H1 (cell line): ENCODE measurements around the gene SPSB2. TPM values are rescaled to one million over a fixed set of nuclear protein-coding genes. Genes with fewer than 3 reads are reported as not detected.

Experiments
- CTCF ChIA-PET: fragments of 300-600 bp; sonication (Branson Sonifier 250); formaldehyde crosslinking; loops from one replicate; lab custom pipeline; 2021; ENCODE audit not compliant: partially characterized antibody; lab: Charles Lee
- POLR2A ChIA-PET: fragments of 300-600 bp; sonication (Branson Sonifier 250); formaldehyde crosslinking; loops from one replicate; lab custom pipeline; 2021; ENCODE audit warnings: inconsistent platforms; ENCODE audit not compliant: partially characterized antibody; lab: Charles Lee
- DNase-seq, 2 experiments: peaks; one replicate each; pipeline versions ENCODE4 v3.0.0 to v3.0.0-alpha.2; 2010 to 2022; ENCODE audit warnings: low spot score in 2 of 2, low read depth in 1 of 2, mixed read lengths in 1 of 2
- FAIRE-seq: peaks from 2 replicates; lab custom pipeline; 2011; peaks lifted over from hg19 to GRCh38; lab: Jason Lieb, UNC
- H2AFZ ChIP-seq: 2 replicates; pipeline ENCODE4 v1.8.1; 2012; ENCODE audit warnings: low read length, inconsistent platforms
- H2AK5ac ChIP-seq: 2 replicates; pipeline ENCODE4 v1.6.1; 2013; ENCODE audit warnings: low read depth, low read length
- H2BK120ac ChIP-seq: replicated peaks from 2 replicates; pipeline ENCODE3; 2013; ENCODE audit warnings: low read depth, low read length, inconsistent platforms
- H2BK12ac ChIP-seq: 2 replicates; pipeline ENCODE4 v1.6.1; 2013; ENCODE audit warnings: low read depth, low read length
- H2BK15ac ChIP-seq: 2 replicates; pipeline ENCODE4 v1.6.1; 2013; ENCODE audit warnings: low read length
- H2BK20ac ChIP-seq: 2 replicates; pipeline ENCODE4 v1.6.1; 2013; ENCODE audit warnings: low read length
- H2BK5ac ChIP-seq: 2 replicates; pipeline ENCODE4 v1.6.1; 2013; ENCODE audit warnings: low read depth, low read length
- H3K14ac ChIP-seq: 2 replicates; pipeline ENCODE4 v1.6.1; 2013; ENCODE audit warnings: inconsistent platforms; ENCODE audit not compliant: insufficient read length
- H3K18ac ChIP-seq: 2 replicates; pipeline ENCODE4 v1.6.1; 2013; ENCODE audit warnings: low read length; ENCODE audit errors: extremely low read depth
- H3K23ac ChIP-seq: 2 replicates; pipeline ENCODE4 v1.6.1; 2013; ENCODE audit warnings: inconsistent platforms; ENCODE audit not compliant: insufficient read length
- H3K23me2 ChIP-seq: 2 replicates; pipeline ENCODE4 v1.6.1; 2013; ENCODE audit warnings: low read depth, low read length
- H3K27ac ChIP-seq: 2 replicates; pipeline ENCODE4 v1.6.1; 2011; ENCODE audit warnings: low read depth, low read length, inconsistent platforms
- H3K27me3 ChIP-seq, 4 experiments: replicated peaks in 1 of 4; 1 replicate in 1 of 4; 2 replicates in 3 of 4; pipeline versions ENCODE4 v1.6.1 to v1.8.1; 2011 to 2013; ENCODE audit warnings: low read length in 3 of 4, mild to moderate bottlenecking in 3 of 4, inconsistent platforms in 2 of 4, mixed read lengths in 2 of 4, moderate library complexity in 1 of 4; ENCODE audit not compliant: control insufficient read depth in 3 of 4, insufficient read depth in 3 of 4; ENCODE audit errors: extremely low read depth in 1 of 4
- H3K36me3 ChIP-seq, 4 experiments: 2 replicates each; pipeline versions ENCODE4 v1.6.1 to v1.8.1; 2011 to 2013; ENCODE audit warnings: mild to moderate bottlenecking in 4 of 4, low read length in 3 of 4, moderate library complexity in 2 of 4, control low read depth in 1 of 4, inconsistent platforms in 1 of 4; ENCODE audit not compliant: insufficient read depth in 4 of 4, control insufficient read depth in 2 of 4
- H3K4ac ChIP-seq: replicated peaks from 2 replicates; pipeline ENCODE3; 2013; ENCODE audit warnings: low read length, low read depth, mixed read lengths, inconsistent platforms; ENCODE audit not compliant: insufficient read length
- H3K4me1 ChIP-seq, 4 experiments: replicated peaks in 1 of 4; 1 replicate in 1 of 4; 2 replicates in 3 of 4; pipeline versions ENCODE4 v1.6.1 to v1.8.1; 2011 to 2013; ENCODE audit warnings: low read length in 3 of 4, inconsistent platforms in 2 of 4, mixed read lengths in 1 of 4; ENCODE audit not compliant: insufficient read depth in 4 of 4, control insufficient read depth in 3 of 4
- H3K4me2 ChIP-seq, 2 experiments: 2 replicates each; pipeline versions ENCODE4 v1.6.1 to v1.8.1; 2011 to 2013; ENCODE audit warnings: low read depth in 2 of 2, low read length in 2 of 2, control low read depth in 1 of 2, inconsistent platforms in 1 of 2, mild to moderate bottlenecking in 1 of 2; ENCODE audit not compliant: insufficient read depth in 1 of 2
- H3K4me3 ChIP-seq, 4 experiments: fragments of 200-600, 300-600 bp in 1 of 4; sonication (generic), shearing (Covaris generic), sonication (Bioruptor Twin) in 1 of 4; 2 replicates each; pipeline versions ENCODE4 v1.5.1 to v1.8.1; 2011 to 2016; ENCODE audit warnings: low read length in 4 of 4, low read depth in 3 of 4, control low read depth in 2 of 4, inconsistent platforms in 2 of 4, mild to moderate bottlenecking in 2 of 4, mixed read lengths in 1 of 4, moderate library complexity in 1 of 4; ENCODE audit not compliant: insufficient read depth in 2 of 4; ENCODE audit errors: extremely low read depth in 1 of 4
- H3K56ac ChIP-seq: replicated peaks from 2 replicates; pipeline ENCODE3; 2013; ENCODE audit warnings: low read depth, mild to moderate bottlenecking, mixed read lengths, low read length, inconsistent platforms; ENCODE audit not compliant: insufficient read length
- H3K79me1 ChIP-seq: 2 replicates; pipeline ENCODE4 v1.6.1; 2013; ENCODE audit warnings: low read depth, low read length, control low read depth
- H3K79me2 ChIP-seq, 2 experiments: 2 replicates each; pipeline versions ENCODE4 v1.6.1 to v1.8.1; 2012 to 2013; ENCODE audit warnings: low read length in 2 of 2, mild to moderate bottlenecking in 2 of 2, inconsistent platforms in 1 of 2; ENCODE audit not compliant: insufficient read depth in 2 of 2, control insufficient read depth in 1 of 2
- H3K9ac ChIP-seq, 4 experiments: replicated peaks in 1 of 4; 1 replicate in 1 of 4; 2 replicates in 3 of 4; pipeline versions ENCODE4 v1.6.1 to v1.8.1; 2011 to 2013; ENCODE audit warnings: low read depth in 3 of 4, low read length in 3 of 4, control low read depth in 2 of 4, mild to moderate bottlenecking in 2 of 4, moderate library complexity in 2 of 4, inconsistent platforms in 1 of 4; ENCODE audit errors: extremely low read depth in 1 of 4
- H3K9me3 ChIP-seq, 2 experiments: 2 replicates each; pipeline versions ENCODE4 v1.6.1 to v1.8.1; 2012 to 2013; ENCODE audit warnings: mild to moderate bottlenecking in 2 of 2, moderate library complexity in 2 of 2, control low read depth in 1 of 2, inconsistent platforms in 1 of 2, low read depth in 1 of 2, low read length in 1 of 2, mixed read lengths in 1 of 2; ENCODE audit not compliant: insufficient read depth in 2 of 2
- H4K20me1 ChIP-seq, 2 experiments: replicated peaks in 1 of 2; 2 replicates each; pipeline versions ENCODE3 to v1.8.1; 2011 to 2013; ENCODE audit warnings: inconsistent platforms in 2 of 2, low read length in 2 of 2, mild to moderate bottlenecking in 1 of 2; ENCODE audit not compliant: insufficient read depth in 2 of 2, control insufficient read depth in 1 of 2
- H4K5ac ChIP-seq: 2 replicates; pipeline ENCODE4 v1.6.1; 2013; ENCODE audit warnings: low read length, low read depth, mixed read lengths, inconsistent platforms; ENCODE audit not compliant: insufficient read length
- H4K8ac ChIP-seq: 2 replicates; pipeline ENCODE4 v1.8.0; 2013; ENCODE audit warnings: mild to moderate bottlenecking, moderate library complexity, low read length, inconsistent platforms; ENCODE audit not compliant: insufficient read depth; ENCODE audit errors: extremely low read depth
- H4K91ac ChIP-seq: replicated peaks from 2 replicates; pipeline ENCODE3; 2013; ENCODE audit warnings: low read length, mixed read lengths, inconsistent platforms; ENCODE audit not compliant: insufficient read length
- BCL11A ChIP-seq, 2 experiments: IDR thresholded peaks; one replicate each; pipeline ENCODE4 v1.6.1; 2011; ENCODE audit warnings: low read depth in 2 of 2, low read length in 2 of 2, mild to moderate bottlenecking in 2 of 2
- BRCA1 ChIP-seq: IDR thresholded peaks from 2 replicates; pipeline ENCODE4 v1.6.1; 2012; ENCODE audit warnings: low read depth, low read length, improper control_type of control experiment
- CHD1 ChIP-seq: IDR thresholded peaks from 2 replicates; pipeline ENCODE4 v1.6.1; 2012; ENCODE audit warnings: low read depth, low read length, improper control_type of control experiment
- CHD2 ChIP-seq: IDR thresholded peaks from 2 replicates; pipeline ENCODE4 v1.6.1; 2012; ENCODE audit warnings: low read length, improper control_type of control experiment
- CTBP2 ChIP-seq: IDR thresholded peaks from 2 replicates; pipeline ENCODE4 v1.7.0; 2011; ENCODE audit warnings: borderline replicate concordance, mild to moderate bottlenecking, moderate library complexity, mixed read lengths, low read length; ENCODE audit not compliant: insufficient read depth, insufficient read length
- GABPA ChIP-seq: IDR thresholded peaks from 2 replicates; pipeline ENCODE4 v1.6.1; 2011; ENCODE audit warnings: mild to moderate bottlenecking, low read length, moderate library complexity, borderline replicate concordance; ENCODE audit not compliant: insufficient read depth
- HDAC6 ChIP-seq: IDR thresholded peaks from one replicate; pipeline ENCODE4 v1.7.1; 2012; ENCODE audit warnings: low read depth, mild to moderate bottlenecking, inconsistent platforms, low read length, moderate library complexity
- KDM1A ChIP-seq: fragments of 200-600, 300-600 bp; sonication (generic); IDR thresholded peaks from 2 replicates; pipeline ENCODE4 v1.7.1; 2016; ENCODE audit warnings: mild to moderate bottlenecking, low read length, borderline replicate concordance
- NANOG ChIP-seq: IDR thresholded peaks from 2 replicates; pipeline ENCODE4 v1.6.1; 2011; ENCODE audit warnings: low read length, low read depth, mild to moderate bottlenecking, inconsistent platforms; ENCODE audit not compliant: insufficient read depth, poor library complexity, severe bottlenecking
- RFX5 ChIP-seq: IDR thresholded peaks from 2 replicates; pipeline ENCODE4 v1.6.1; 2011; ENCODE audit warnings: low read depth, low read length, improper control_type of control experiment, borderline replicate concordance
- SAP30 ChIP-seq: fragments of 300-600 bp; sonication (generic); IDR thresholded peaks from 2 replicates; pipeline ENCODE4 v1.7.1; 2012; ENCODE audit warnings: low read length, moderate library complexity, mild to moderate bottlenecking, inconsistent platforms; ENCODE audit not compliant: insufficient read depth, insufficient replicate concordance
- SIRT6 ChIP-seq: IDR thresholded peaks from one replicate; pipeline ENCODE4 v1.7.1; 2012; ENCODE audit warnings: low read length, inconsistent platforms
- SP4 ChIP-seq: IDR thresholded peaks from 2 replicates; pipeline ENCODE4 v1.6.1; 2012; ENCODE audit warnings: low read length, inconsistent platforms
- YY1 ChIP-seq: IDR thresholded peaks from 2 replicates; pipeline ENCODE4 v1.6.1; 2011; ENCODE audit warnings: low read depth, mild to moderate bottlenecking, low read length
- WGBS, 2 experiments: shearing (Covaris generic) in 1 of 2; methylation state at CpG; one replicate each; pipeline versions ENCODE4 v1.1.6 to v1.1.7; 2013 to 2015; ENCODE audit warnings: low lambda C conversion rate in 2 of 2, mixed read lengths in 2 of 2, inconsistent platforms in 1 of 2, low coverage in 1 of 2, missing lambda C conversion rate in 1 of 2; ENCODE audit not compliant: insufficient replicate concordance in 2 of 2, insufficient coverage in 1 of 2, insufficient read length in 1 of 2; ENCODE audit errors: extremely low coverage in 1 of 2, missing lambda C conversion rate in 1 of 2; 5-methylcytosine and 5-hydroxymethylcytosine counted together
- polyA plus RNA-seq, 7 experiments: library from polyadenylated mRNA; depleted of rRNA in 3 of 7; stranded (reverse) in 5 of 7; unstranded in 2 of 7; fragments of >200 nt in 5 of 7; fragments of 200-250 nt in 2 of 7; gene quantifications; 1 replicate in 5 of 7; 2 replicates in 1 of 7; 4 replicates in 1 of 7; pipeline versions ENCODE4 v1.2.1 to v1.2.3, GENCODE V29; 2011 to 2013; ENCODE audit warnings: missing spikeins in 2 of 7, mixed read lengths in 2 of 7
- total RNA-seq: library from RNA; stranded (reverse); fragmentation: NEBNext Ultra II Directional; extraction: Animal tissue kit (Norgen Biotek cat#: 25700); gene quantifications from 2 replicates; pipeline ENCODE4 v1.2.1, GENCODE V29; 2021

SPSB2 gene
- total and polyA plus RNA-seq, 2 of the 8 experiments (the other 6 are each of a cell fraction or from before 2014, with no cell fraction given): 13.0 to 23.2 TPM

DNA sequence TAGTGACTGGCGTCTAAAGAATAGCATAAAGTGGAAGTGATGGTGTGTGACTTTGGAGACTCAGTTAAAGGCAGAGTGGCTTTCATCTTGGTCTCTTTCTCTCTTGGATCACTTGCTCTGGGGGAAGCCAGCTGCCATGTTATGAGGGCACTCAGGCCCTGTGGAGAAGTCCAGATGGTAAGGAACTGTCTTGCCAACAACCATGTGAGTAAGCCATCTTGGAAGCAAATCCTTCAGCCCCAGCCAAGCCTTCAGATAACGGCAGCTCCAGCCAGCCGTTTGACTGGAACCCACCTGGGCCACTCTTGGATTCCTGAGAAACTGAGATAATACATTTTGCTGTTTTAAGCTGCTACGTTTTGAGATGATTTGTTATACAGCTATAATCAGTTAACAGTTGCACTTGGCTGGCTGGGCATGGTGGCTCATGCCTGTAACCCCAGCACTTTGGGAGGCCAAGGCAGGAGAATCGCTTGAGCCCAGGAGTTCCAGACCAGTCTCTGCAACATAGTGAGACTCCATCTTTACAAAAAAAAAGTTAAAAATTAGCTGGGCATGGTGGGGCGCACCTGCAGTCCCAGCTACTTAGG is 23.8 kb upstream of the SPSB2 start:
- ChIA-PET CTCF (interaction anchor here (0.6 to 3.0 kb wide), 5 partner anchors 11 to 204 kb away, joined by 3 to 14 read pairs (median 5); partner anchors contain the start of gene SPSB2), POLR2A (interaction anchor here (0.6 to 2.0 kb wide), 7 partner anchors 12 to 816 kb away, joined by 3 to 6 read pairs (median 3); partner anchors contain the start of gene SPSB2)
- H3K56ac ChIP-seq: no peak overlapping the region
- no peaks in the 10 kb centered on the region for H3K79me1 ChIP-seq
- no peak overlapping the region for H3K4ac ChIP-seq
- no peaks in the 10 kb centered on the region for H4K20me1 ChIP-seq
- no peaks in the 10 kb centered on the region for H3K27me3 ChIP-seq
- H3K23me2 ChIP-seq: no peaks in the 10 kb centered on the region
- H3K4me1 ChIP-seq: peaks cover 0 to 5% (median 1%) of the 10 kb centered on the region in 4 experiments; a peak in 2 of 7 replicates
- no peak overlapping the region for H3K27ac ChIP-seq
- no peak overlapping the region for H3K23ac ChIP-seq
- no peak overlapping the region for H3K4me2 ChIP-seq
- no peak overlapping the region for H3K14ac ChIP-seq
- 85% methylated on average over 6 of the region's 6 CpGs; no CpG with 5 or more reads in 1 of the 2 experiments for WGBS, 2 experiments
- no peak overlapping the region for H2BK20ac ChIP-seq
- no peak overlapping the region for H4K8ac ChIP-seq
- H3K9ac ChIP-seq: no peak overlapping the region
- no peak overlapping the region for H2BK5ac ChIP-seq
- H3K4me3 ChIP-seq: no peak overlapping the region
- no peaks in the 10 kb centered on the region for H3K36me3 ChIP-seq
- DNase-seq (no peak), FAIRE-seq (no peak)
- H3K9me3 ChIP-seq: no peaks in the 10 kb centered on the region
- no peak overlapping the region for H4K91ac ChIP-seq
- H2AFZ ChIP-seq: no peak overlapping the region
- H2AK5ac ChIP-seq: no peak overlapping the region
- H3K79me2 ChIP-seq: no peaks in the 10 kb centered on the region
- no peak overlapping the region for H4K5ac ChIP-seq
- H2BK15ac ChIP-seq: no peak overlapping the region
- no peak overlapping the region for H3K18ac ChIP-seq
- no peak overlapping the region for H2BK12ac ChIP-seq
- H2BK120ac ChIP-seq: no peak overlapping the region
- TF ChIP-seq GABPA: no peak
- no peak for TF ChIP-seq BCL11A (IDR thresholded peaks at IDR 0.05; ENCODE audit: low read depth in 2 of 2, low read length in 2 of 2)
- no peak for TF ChIP-seq NANOG
- no peak for TF ChIP-seq SP4
- no peak for TF ChIP-seq BRCA1
- no peak for TF ChIP-seq CHD1
- TF ChIP-seq RFX5: no peak
- TF ChIP-seq CTBP2: no peak
- no peak for TF ChIP-seq YY1
- TF ChIP-seq SIRT6: no peak
- TF ChIP-seq HDAC6: no peak
- no peak for TF ChIP-seq SAP30
- TF ChIP-seq KDM1A: no peak
- no peak for TF ChIP-seq CHD2
